ENCODE data around the gene ARFGEF2.

DNA sequence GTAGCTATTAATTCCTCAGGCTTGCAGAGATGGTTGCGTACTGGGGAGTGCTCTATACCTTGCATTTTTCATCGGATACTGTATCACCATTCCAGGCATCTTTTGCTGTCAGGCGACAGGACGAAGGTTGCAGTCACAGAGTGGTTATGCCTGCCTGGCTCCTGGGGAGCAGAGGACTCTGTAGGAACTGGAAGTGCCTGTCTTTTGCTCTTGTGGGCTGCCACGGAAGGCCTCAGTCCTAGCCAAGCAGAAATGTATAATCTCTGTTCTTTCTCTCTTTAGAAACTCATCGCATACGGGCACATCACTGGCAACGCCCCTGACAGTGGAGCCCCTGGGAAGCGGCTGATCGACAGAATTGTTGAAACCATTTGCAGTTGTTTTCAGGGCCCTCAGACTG lies 29.5 kb downstream of the ARFGEF2 start:
- TF ChIP-seq CTCF (IDR thresholded peaks at IDR 0.05; ENCODE audit: poor library complexity) (no peak), EZH2 (IDR thresholded peaks at IDR 0.05; ENCODE audit: borderline replicate concordance) (no peak), EZH2phosphoT487 (IDR thresholded peaks at IDR 0.05; ENCODE audit: low read depth, severe bottlenecking, unreplicated experiment) (no peak)
